Middle frontal gyrus (tissue), 1 donor: ENCODE data around the gene DUSP22.
"Not testable (repeated sequence)": the region's sequence is repeated elsewhere in the genome, so short reads cannot be mapped to it uniquely, and the experiment has no call there.

Experiments
- DNase-seq: peaks from one replicate; pipeline ENCODE4 v3.0.0-alpha.2; 2015; ENCODE audit warnings: low spot score; ENCODE audit errors: extremely low spot score

The DUSP22 gene

DNA sequence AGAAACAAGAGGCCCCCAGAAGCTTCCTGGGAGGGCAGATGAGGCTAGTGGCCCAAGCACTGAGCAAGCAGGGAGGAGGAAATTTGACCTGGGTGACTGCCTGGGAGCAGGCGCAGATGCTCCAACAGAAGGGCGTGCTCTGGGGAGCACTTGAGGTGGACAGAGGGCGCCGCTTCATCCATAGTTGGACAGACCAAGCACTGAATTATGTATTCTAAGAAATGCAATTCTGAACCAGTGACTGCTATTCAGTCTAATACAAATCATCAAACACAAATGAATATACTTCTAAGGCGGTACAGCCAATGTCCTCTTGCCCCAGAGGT is 70.6 kb downstream of the DUSP22 start:
- DNase-seq, result no peak

DNA sequence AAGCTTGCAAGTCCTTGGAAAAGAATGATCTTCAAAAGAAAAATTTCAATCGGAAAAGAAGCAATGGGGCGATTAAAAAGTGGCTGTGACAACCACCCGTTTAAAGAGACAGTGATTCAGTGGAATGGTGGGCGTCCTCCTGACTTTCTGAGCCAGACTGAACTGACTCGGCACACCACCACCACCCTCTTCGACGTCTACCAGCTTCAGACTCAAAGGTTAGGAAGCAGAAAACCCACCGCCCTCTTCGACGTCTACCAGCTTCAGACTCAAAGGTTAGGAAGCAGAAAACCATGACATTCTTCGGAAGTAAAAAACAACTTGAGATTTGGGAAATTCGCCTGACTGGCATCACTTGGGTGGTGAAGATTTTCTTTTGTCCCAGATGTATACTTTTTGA is 71.0 kb downstream of the DUSP22 start:
- no peak for DNase-seq

DNA sequence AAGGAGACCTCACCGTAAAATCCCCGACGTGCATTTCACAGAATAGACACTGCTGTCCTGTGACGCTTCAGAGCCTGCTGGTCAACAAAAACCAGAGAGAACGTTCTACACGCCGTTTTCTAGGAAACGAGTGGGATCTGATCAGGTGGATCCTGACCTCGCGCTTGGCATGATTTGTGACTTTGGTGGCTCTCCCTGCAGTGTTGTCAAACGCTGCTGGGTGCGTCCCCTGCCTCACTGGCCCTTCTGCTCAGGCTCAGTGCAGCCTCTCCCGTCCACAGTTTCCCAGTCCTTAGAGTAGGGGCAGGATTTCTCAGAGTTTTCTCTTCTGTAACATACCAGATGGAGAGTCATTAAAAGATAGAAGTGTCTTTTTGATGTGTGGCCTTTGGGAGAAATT is 71.6 kb downstream of the DUSP22 start:
- no peak for DNase-seq

DNA sequence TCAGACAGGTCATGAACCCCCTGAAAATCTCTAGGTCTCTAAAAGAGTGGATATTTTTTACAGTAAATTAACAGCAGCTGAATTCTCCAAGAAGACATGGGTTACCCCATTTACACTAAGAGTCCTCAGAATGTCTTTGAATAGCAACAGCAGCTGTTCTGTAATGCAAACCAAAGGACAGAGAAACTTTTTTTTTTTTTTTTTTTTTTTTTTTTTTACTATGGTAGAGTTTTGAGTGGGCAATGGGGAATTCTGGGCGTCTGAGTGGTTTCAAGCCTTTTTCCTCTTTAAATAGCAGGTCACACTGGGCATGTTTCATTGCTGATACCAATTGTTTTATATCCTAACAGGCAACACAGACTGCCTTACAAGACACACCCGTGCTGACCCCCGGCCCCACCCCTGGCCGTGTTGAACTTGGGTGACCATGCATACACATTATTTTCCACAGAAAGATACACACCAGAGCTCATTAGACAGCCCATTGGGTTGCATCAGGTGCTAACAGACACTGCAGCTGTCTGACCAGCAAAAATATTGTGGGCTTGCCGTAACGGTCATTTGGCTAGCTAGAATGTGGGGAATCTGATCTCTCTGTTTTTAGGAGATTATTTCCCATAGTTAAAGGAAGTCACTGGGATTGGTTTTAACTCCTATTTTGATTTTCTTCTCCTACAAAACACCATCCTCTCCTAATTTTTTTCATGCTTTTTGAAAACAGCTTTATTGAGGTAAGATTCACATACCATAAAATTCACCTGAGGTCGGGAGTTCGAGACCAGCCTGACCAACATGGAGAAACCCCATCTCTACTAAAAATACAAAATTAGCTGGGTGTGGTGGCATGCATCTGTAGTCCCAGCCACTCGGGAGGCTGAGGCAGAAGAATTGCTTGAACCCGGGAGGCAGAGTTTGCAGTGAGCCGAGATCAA is 72.6 kb downstream of the DUSP22 start:
- DNase-seq, result no peak

DNA sequence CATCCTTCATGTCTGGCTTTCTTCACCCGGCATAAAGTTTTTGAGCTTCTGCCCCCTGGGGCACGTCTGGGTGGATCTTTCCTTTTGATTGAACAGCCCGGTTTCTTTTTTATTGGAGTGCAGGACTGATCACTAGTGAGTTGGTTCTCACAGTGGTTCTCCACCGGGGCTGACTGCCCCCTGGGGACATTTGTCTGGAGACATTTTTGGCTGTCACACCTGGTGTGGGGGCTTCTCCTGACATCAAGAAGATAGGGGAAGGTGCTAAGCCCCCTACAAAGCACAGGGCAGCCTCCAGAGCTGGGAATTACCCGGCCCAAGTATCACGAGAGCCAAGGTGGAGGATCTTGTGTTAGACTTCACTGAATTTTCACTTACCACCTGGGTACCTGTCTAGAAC is 73.5 kb downstream of the DUSP22 start:
- no peak for DNase-seq

DNA sequence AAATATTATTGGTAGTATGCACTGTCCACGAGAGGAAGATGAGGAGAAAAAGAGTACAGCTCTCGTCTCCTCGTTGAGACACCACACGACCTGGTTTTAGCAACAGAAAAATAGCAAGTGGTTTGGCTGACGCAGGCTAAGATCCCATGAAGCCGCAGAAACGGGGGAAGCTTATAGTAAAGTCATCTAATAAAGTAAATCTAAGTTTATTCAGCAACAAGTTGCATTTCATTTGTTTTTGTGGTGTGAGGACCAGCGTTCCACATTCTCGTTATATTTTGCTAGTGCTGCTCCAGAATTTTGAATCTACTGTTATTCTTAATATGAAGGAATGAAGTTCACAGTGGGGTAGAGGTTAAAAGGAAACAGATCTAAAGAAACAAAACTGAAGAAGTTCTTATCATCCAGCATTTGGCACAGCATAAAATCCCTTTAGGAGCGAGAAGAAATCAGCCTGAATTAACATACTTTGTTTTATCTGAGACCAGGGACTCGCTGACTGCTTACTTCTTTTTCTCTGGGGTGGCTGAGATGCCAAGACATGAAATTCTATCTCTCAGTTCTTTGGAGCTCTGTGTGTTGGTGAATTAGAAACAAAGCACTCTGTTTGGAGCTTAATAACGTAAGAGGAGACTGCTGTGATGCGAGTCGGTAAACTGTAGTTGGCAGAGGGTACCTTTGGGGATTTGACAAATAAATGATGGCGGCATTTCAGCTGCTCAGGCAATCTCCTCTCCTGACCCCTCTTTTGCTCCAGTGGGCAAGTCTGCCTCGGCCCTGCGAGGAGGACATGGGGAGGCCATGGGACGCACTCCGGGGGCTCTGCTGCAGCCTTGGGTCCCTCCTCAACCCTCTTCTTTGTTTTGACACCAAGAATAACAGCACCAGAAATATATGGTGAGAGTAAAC is 74.4 kb downstream of the DUSP22 start:
- no peak for DNase-seq

DNA sequence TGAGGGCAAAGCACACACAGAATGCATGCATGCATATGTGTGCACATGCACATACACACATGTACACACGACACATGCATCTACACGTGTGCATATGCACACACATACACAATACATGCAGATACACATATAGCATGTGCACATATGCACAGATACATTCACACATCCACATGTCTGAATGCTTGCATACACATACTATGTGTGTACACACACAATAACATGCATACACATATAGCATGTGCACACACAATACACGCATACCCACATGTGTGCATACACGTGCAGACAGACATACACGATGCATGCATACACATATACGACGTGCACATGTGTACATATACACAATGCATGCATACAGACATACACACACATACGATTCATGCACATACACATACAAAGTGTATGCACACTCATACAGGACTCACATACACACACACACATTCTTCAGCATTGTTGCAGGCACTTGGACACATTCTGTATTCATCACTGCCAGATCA is 75.1 kb downstream of the DUSP22 start:
- no peak for DNase-seq

DNA sequence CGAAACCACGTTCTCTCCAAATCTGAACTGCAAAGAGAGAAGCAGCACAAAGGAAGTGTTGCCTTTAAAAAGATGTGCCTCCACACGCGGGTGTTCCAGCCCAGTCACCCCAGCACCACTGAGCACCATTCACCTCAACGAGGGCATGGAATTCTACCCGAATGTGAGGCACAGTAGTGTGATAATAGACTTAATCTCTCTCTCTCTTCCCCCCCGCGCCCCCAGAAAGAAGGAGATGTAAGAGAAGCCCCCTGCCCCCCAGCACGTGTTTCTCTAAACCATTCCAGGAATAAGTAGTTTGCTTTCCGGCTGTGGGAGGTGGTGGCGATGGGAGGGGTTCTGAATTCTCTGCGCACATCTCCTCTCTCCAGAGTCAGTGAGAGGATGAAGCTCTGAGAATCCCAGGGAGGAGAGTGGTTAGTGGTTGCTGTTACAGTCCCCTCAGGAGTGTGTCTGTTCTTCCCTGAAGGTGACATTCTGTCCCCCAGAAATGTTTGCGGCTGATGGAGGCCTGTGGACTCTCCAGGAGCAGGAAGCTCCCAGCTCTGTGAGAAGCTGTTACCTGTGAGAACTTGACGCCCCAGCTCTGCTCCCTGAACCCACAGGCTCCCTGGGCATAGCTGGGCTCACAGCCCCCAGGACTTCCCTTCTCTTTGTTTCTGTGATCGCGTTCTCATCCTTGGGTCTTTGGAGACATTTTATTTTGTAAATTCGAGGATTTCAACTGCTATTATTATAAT is 75.8 kb downstream of the DUSP22 start:
- DNase-seq, result no peak

DNA sequence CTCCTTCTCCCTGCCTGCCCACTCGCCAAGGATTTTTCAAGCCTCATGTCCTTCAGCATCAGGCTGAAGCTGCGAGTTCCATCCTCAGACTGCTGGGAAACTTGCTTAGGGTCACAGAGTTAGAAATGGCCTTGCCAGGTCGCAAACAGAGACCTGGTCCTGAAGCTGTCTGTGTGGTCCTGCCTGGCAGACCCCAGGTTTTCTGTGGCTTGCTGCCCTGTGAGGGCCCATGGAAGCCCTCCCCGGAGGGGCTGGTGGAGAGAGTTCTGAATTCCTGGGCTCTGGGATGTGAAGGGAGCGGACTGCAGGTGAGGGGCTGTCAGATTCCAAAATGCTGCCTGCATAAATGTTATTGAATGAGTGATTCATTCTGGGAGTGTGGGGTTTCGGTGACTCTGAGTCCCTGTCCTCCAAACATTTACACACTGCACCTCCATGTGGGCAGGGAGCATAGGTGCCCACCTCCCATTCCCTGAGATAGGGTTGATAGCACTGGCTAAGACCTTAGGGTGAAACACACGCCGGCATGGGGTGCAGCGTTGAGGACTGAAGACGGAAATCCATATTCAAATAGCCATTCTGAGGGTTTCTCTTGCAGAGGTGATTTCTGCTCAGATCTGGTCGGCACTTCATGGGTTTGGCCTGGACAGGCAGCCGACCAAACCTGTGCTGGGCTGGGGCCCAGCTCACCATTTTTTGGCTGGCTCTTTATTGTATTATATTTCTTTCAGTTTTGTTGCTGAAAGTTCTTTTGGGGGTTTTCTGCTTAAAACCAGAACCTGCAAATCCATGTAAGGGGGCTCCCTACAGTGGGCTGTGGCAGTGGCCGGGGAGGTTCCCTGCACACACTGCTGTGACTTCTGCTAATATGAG is 77.5 kb downstream of the DUSP22 start:
- no peak for DNase-seq

DNA sequence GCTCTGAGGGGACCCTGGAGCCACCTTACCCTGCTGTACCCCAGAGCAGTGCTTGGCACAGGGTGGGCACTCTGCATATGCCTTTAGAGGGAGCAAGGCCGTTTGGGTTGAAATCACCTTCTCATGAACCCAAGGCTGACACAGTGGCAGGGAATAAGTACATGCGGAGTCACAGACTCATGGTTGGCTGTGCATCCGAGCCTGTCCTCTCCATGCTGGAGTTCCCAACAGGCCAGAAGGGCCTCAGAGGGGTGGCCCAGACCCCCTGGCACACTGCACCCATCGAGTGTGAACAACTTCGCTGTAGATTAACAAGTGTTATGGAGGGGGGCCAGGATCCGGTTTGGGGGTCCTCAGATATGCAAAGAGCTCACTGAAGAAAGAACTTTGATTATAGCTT is 78.3 kb downstream of the DUSP22 start:
- no peak for DNase-seq

DNA sequence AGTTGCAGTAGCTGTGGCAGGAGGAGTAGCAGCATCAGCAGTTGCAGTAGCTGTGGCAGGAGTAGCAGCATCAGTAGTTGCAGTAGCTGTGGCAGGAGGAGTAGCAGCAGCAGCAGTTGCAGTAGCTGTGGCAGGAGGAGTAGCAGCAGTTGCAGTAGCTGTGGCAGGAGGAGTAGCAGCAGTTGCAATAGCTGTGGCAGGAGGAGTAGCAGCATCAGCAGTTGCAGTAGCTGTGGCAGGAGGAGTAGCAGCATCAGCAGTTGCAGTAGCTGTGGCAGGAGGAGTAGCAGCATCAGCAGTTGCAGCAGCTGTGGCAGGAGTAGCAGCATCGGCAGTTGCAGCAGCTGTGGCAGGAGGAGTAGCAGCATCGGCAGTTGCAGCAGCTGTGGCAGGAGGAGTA is 79.6 kb downstream of the DUSP22 start:
- not testable (repeated sequence) for DNase-seq

DNA sequence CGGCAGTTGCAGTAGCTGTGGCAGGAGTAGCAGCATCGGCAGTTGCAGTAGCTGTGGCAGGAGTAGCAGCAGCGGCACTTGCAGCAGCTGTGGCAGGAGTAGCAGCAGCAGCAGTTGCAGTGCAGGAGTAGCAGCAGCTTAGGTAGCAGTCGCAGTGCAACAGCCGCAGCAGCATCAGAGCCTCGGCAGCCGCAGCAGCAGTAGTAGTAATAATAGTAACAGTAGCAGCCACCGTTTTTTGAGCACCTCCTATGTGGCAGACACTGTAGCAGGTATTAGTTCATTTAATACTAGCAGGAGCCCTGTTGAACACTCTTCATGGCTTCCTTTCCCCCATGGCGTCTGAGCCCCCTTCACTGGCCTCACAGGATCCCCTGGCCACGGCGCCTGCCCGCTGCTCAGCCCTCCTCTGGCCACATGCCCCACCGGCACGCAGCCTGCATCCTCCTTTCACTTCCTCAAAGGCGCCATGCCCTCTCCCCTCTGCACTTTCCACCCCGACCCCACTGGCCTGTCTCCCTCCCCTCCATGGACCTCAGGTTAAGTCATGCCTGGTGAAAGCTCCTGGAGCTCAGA is 80.1 kb downstream of the DUSP22 start:
- no peak for DNase-seq

DNA sequence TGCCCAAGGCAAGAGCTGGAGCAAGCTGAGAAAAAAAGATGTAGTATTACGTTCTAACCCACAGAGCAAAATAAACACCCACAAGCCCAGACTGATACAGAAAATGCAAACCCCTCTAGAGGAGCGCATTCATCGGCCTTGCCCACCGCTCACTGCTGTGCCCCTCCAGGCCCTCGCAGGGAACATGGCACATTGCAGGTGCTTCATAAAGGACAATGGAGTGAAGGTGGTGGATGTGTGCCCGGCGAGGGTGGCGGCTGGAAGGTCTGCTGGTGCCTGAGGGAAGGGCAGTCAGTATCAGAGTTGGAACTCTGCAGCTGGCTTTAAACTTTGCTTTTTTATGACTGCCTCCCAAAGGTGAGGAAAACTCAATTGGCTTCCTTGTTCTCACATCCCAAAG is 80.7 kb downstream of the DUSP22 start:
- DNase-seq, result no peak

DNA sequence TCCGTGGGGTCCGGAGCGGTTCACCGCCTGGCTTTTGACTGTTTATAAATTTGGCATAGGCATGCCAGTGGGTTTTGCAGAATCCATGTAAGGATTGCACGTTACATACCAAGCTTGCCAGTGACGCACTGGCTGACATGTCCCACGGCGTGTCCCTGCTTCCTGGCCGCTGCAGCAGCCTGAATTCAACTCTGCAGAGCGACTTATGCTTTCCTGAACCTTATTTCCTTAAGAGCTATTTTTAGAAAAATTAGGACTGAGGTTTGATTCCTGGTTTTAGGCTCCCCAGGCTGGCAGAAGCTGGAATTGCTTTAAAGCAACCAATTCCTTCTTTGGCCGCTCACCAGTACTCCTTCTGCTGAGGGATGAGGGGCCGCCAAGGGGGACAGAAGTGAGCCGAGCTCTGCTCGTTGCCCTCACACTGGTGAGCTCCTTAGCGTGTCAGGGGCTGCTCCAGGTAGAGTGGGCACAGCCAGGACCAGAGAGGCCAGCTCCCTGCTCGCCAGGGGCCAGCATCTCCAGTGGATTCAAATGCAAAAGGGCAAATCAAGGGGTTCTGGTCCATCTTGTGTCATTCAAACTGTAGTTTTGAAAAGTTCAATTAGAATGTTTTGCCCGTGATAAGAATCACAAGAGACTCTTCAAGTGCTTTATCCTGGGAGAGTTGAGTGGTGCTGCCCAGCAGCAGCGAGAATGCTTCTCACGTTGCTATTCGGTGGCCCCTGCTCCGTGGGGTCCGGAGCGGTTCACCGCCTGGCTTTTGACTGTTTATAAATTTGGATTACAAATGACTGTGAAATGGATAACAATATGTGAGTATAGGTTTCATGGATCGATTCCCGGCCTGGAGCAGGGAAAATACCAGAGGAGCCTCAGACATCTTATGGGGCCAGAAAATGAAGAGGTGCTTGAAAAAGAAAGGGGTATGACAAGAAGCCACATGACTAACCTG is 81.8 kb downstream of the DUSP22 start:
- DNase-seq, result no peak

DNA sequence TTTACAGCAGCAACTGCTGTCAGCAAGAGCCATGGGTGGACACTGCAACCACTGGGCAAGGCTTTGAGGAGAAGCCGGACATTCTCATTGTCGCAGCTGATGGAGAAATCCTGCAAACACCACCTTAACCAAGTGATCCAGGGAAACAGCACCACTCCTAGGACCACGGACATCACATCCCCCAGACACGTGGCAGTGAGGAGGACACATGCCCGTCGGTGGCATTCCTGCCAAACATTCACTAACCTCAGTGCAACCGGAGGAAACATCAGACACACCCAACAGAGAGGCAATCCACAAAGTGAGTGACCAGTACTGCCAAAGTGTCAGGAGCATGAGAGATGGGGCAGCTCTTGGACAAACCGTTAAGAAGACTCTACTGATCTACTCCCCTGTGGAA is 82.7 kb downstream of the DUSP22 start:
- DNase-seq, result no peak

DNA sequence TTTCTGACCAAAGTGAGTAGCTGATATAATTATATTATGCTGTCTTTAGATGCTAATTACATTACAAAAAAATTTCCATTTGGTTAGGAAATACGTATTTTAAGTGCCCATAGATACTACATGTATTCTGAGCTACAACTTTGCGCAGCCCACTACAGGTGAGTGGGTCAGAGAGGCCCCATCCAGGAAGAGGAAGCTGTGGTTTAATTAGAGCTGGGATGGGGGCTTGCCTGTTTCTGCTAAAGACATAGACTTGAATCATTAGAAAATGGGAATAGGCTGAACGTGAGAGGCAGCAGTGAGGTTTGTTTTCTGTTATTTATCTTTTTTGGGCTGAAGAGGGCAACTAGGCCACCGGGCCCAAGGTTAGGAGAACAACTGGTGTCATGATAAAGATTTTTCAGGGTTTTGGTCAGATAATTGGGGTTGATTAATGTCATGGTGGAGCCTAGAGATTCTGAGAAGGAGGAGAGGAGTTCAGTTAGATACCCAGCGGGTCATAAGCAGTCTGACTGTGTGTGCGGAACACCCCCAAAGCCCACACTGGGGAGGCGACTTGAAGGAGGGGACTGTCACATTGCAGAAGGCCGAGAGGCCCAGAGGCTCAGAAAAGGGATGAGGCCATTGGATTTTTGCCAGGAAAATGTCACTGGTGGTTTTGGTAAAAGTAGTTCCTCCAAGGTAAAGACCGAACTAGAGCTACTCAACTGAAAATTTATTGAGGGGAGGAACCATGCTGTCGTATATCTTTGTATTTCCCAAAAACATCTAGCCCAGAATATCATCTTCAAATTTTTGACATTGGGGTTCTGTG is 84.7 kb downstream of the DUSP22 start:
- DNase-seq, result no peak

DNA sequence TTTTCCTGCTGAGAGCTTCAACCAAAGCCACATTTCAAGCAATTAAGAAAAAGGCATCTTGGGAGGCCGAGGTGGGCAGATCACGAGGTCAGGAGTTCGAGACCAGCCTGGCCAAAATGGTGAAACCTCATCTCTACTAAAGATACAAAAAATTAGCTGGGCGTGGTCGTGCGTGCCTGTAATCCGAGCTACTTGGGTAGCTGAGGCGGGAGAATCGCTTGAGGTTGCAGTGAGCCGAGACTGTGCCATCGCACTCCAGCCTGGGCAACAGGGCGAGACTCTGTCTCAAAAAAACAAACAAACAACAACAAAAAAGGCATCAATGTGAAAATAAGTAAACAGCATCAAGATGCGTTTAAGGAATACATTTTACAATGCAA is 85.3 kb downstream of the DUSP22 start:
- DNase-seq, result not testable (repeated sequence)
